ENCODE results near the gene PPIL3.

The PPIL3 gene

DNA sequence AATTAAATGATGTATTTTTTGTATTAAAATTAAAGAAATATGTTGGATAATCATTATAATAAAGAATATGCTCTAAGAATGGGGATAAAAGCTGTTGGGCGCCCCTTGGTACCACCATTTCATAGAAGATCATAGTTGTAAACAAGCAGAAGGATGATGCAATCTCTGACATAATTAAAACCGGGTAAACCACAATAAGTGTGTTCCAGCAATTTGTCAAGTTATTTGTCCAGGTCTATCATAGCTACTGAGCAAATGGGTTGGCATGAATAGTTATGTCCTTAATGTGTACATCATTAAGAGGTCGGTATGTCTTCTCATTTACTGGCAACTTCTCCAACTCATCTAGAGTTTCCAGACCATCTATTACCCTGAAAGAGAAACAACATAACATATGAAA, 17.7 kb downstream of the PPIL3 start:
- H3K9me3 Mint-ChIP-seq: no peaks in the 10 kb centered on the region
- H3K4me1 Mint-ChIP-seq: peaks cover 6% of the 10 kb centered on the region
- no peak overlapping the region for H3K4me3 Mint-ChIP-seq
- peaks cover 73% of the 10 kb centered on the region for H3K36me3 Mint-ChIP-seq
- no peak overlapping the region for H3K27ac Mint-ChIP-seq
- DNase-seq (ENCODE audit: low spot score in 2 of 2) (no peak), ATAC-seq (no peak)

DNA sequence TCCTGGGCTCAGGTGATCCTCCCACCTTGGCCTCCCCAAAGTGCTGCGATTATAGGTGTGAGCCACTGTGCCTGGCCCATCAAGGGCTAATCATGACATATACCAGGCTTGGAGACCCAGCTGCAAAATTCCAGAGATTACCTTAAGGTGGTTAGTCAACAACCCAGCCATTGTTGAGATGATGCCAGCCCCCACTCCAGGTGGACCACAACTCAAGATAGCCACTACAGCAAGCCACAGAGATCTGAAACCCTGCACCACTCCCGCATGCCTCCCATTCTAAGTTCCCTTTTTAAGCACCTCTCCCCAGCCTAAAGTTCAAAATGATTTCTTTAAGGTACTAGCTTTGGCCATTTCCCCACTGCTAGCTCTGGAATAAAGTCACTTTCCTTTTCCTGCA, 19.9 kb downstream of the PPIL3 start:
- no peaks in the 10 kb centered on the region for H3K9me3 Mint-ChIP-seq
- peaks cover 6% of the 10 kb centered on the region for H3K4me1 Mint-ChIP-seq
- H3K27ac Mint-ChIP-seq: peak overlapping the region; percentile 69
- no peak overlapping the region for H3K4me3 Mint-ChIP-seq
- H3K36me3 Mint-ChIP-seq: peaks cover 60% of the 10 kb centered on the region
- no peak for ATAC-seq
- no peak for DNase-seq (ENCODE audit: low spot score in 2 of 2)

DNA sequence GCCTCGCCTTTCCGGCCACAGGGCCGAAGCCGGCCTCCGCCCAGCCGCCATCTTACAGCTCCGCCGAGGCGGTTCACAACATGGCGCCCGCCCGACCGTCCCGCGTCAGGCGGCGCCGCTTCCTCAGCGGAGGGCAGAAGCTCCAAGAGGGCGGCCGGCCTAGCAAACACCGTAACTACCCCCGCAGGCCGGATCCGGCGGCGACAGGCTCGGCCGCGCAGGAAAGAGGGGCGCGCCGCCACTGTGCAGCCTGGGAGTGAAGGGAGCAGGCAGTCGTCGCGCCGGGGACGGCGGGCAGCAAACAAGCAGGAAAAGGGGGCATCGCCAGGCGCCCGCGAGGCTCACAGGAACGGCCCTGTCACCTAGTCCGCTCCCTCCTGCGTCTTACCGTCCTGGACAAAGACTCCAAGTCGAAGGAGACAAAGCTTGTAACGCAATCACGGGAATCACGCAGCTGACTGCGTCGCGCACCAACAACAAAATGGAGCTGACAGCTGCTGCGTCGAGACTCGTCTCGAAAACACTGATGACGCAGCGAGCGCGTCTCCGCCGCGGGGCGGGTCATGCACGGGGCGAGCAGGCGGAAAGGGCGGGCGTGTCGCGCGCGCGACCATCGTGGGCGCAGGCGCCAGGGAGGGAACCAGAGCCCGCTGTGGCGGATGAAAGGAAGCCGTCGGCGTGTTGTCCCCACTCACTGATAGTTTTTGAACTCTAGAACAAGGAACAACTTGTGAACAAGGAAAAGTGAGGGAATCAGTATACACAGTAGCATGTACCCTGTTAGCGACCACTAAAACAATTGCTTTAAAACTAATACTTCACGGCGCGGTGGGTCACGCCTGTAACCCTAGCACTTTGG, 24.5 kb downstream of the PPIL3 start, which contains the start of gene CLK1:
Gene CLK1, minus strand, starts transcription at position 483 of the 859 bp plus-strand sequence. CDS start 2,796 bp downstream, outside the sequence.
- peak within 1 kb of the TSS; percentile 86 for H3K4me3 Mint-ChIP-seq
- H3K27ac Mint-ChIP-seq: peak within 1 kb of the TSS; percentile 98
- peak; percentile 83 to 93 for DNase-seq (ENCODE audit: low spot score in 2 of 2)
- H3K9me3 Mint-ChIP-seq: no peaks in the 10 kb centered on the region
- H3K4me1 Mint-ChIP-seq: peaks cover 35% of the 10 kb centered on the region
- H3K36me3 Mint-ChIP-seq: peaks cover 65% of the 10 kb centered on the region
- peak; percentile 89 for ATAC-seq

DNA sequence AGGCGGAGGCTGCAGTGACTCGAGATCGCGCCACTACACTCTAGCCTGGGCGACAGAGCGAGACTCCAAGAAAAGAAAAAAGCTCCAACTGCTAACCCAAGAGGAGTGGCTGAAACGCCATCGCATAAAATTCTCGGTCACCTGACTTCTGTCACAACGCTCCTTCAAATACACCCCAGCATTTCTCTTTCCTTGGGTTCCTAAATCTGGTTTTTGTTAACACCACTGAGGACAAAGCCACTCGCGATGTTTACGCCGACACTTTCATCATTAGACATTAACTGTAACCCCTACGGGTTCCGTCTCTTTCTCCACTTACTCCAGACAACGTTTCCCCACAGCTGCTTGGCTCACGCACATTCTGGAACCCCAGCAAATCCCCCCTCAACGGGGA, 25.1 kb downstream of the PPIL3 start:
- Mint-ChIP-seq H3K27ac (peak overlapping the region; percentile 98), H3K36me3 (peaks cover 65% of the 10 kb centered on the region), H3K9me3 (no peaks in the 10 kb centered on the region), H3K4me1 (peaks cover 39% of the 10 kb centered on the region), H3K4me3 (peak overlapping the region; percentile 86)
- no peak for DNase-seq (ENCODE audit: low spot score in 2 of 2)
- peak; percentile 0 for ATAC-seq

DNA sequence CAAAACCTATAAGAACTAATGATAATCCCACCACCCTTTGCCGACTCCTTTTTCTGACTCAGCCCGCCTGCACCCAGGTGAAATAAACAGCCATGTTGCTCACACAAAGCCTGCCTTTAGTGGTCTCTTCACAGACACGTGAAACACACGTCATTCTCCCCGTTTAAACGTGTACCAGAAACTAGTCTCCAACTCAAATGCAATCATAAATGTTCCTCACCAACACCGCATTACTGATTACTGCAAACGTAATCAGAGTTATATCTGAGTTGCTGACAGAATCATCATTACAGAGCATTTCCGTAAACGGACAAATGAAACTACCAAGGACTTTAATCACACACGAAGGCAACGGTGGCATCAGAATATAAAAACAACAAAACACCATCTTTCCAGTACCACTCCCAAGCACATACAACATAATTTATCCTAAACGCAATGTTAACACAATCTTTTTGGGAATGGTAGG, 26.3 kb downstream of the PPIL3 start:
- Mint-ChIP-seq H3K4me3 (peak overlapping the region; percentile 86), H3K9me3 (no peaks in the 10 kb centered on the region), H3K36me3 (peaks cover 73% of the 10 kb centered on the region), H3K27ac (peak overlapping the region; percentile 98), H3K4me1 (peaks cover 46% of the 10 kb centered on the region)
- DNase-seq (ENCODE audit: low spot score in 2 of 2): peak; percentile 39 to 75
- ATAC-seq: peak; percentile 80

DNA sequence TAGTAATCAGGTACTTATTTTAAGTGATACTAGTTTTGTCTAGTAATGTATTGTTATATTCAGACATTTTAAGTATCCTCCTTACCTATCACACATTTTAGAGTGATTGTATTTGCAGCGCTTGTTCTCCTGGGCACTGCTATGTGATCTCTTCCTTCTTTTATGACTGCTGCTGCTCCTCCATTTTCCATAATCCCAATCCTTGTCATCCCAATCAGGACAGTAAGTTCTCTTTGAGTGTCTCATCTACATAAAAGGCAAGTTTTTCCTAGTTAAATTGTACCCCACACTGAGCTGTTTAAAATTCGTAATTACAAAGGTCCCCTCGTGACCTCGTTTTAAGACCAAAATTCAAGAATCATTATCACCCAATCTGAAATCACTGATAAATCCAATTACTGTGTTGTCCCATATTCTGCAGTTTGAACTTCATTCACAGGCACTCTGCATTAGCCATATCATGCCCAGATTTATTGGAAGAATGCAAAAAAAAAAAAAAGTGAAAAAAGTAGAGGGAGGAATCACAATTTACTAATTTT, 27.2 kb downstream of the PPIL3 start:
- H3K27ac Mint-ChIP-seq: peak overlapping the region; percentile 98
- DNase-seq (ENCODE audit: low spot score in 2 of 2) (no peak), ATAC-seq (no peak)
- peaks cover 55% of the 10 kb centered on the region for H3K4me1 Mint-ChIP-seq
- peaks cover 82% of the 10 kb centered on the region for H3K36me3 Mint-ChIP-seq
- H3K9me3 Mint-ChIP-seq: no peaks in the 10 kb centered on the region
- peak overlapping the region; percentile 86 for H3K4me3 Mint-ChIP-seq

DNA sequence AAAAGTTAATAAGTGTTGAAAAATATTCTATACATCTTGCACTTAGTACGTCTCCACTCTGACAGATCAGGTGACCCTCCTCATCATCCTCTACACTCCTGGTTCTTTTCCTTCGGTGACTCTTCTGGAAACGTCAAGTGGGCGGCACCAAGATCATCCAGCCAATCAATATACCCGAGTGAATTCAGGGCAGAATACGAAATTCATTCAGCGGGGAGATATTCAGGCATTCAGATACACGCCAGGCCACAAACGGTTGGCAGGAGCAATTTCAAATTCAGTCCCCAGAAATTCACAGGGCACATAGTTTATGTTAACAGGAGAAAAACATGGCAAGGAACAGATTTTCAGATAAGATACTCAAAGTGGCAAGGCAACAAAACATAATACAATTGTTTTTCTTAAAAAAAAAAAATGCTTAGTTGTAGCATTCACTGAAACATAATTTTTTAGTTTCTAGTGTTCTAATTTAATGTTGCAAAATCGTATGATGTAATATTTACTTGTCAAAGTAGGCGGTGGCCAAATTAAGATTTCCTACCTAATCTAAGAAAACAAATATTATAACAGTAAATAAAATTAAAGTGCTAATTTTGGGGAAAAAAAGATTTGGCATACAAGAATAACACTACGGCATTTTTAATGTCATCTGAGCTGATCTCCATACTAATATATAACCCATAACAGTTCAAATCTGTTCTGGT, 28.6 kb downstream of the PPIL3 start:
- DNase-seq (ENCODE audit: low spot score in 2 of 2): no peak
- H3K4me3 Mint-ChIP-seq: peak overlapping the region; percentile 86
- peaks cover 59% of the 10 kb centered on the region for H3K4me1 Mint-ChIP-seq
- peaks cover 96% of the 10 kb centered on the region for H3K36me3 Mint-ChIP-seq
- H3K9me3 Mint-ChIP-seq: no peaks in the 10 kb centered on the region
- no peak for ATAC-seq
- peak overlapping the region; percentile 98 for H3K27ac Mint-ChIP-seq

DNA sequence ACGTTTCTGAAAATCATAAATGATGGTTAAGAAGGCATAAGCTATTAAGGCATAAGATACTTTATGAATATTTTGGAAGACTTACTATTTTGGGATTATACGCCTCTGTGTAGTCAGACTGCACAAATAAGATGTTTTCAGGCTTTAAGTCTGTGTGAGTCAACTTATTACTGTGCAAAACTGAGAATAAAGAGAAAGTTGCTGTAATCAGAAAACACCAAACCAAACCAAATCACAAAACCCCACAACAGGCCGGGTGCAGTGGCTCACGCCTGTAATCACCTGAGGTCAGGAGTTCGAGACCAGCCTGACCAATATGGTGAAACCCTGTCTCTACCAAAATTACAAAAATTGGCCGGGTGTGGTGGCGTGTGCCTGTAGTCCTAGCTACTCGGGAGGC, 32.1 kb downstream of the PPIL3 start:
- H3K4me1 Mint-ChIP-seq: peaks cover 49% of the 10 kb centered on the region
- DNase-seq (ENCODE audit: low spot score in 2 of 2) (no peak), ATAC-seq (peak; percentile 78)
- peaks cover 100% of the 10 kb centered on the region for H3K36me3 Mint-ChIP-seq
- no peaks in the 10 kb centered on the region for H3K9me3 Mint-ChIP-seq
- peak overlapping the region; percentile 98 for H3K27ac Mint-ChIP-seq
- H3K4me3 Mint-ChIP-seq: no peak overlapping the region

DNA sequence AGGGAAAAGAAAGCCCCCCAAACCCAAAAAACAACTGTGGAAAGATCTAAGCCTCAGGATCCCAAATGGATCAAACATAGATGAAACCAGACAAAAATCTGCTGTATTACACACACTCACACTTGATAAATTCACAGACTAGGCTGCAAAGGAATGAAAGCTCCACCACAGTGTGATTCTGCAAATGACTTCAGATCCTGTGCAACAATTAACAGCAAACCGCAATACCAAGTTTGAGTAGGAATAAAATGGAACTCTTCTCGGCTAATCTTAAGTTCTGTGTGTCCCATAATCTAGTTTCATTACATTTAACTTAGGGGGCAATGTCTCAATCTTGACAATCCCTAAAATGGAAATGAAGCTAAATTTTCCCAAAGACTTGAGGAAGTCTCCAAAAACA, 36.3 kb downstream of the PPIL3 start:
- Mint-ChIP-seq H3K36me3 (peaks cover 77% of the 10 kb centered on the region), H3K4me3 (no peak overlapping the region), H3K27ac (peak overlapping the region; percentile 40), H3K4me1 (peaks cover 13% of the 10 kb centered on the region), H3K9me3 (no peaks in the 10 kb centered on the region)
- DNase-seq (ENCODE audit: low spot score in 2 of 2) (no peak), ATAC-seq (no peak)

DNA sequence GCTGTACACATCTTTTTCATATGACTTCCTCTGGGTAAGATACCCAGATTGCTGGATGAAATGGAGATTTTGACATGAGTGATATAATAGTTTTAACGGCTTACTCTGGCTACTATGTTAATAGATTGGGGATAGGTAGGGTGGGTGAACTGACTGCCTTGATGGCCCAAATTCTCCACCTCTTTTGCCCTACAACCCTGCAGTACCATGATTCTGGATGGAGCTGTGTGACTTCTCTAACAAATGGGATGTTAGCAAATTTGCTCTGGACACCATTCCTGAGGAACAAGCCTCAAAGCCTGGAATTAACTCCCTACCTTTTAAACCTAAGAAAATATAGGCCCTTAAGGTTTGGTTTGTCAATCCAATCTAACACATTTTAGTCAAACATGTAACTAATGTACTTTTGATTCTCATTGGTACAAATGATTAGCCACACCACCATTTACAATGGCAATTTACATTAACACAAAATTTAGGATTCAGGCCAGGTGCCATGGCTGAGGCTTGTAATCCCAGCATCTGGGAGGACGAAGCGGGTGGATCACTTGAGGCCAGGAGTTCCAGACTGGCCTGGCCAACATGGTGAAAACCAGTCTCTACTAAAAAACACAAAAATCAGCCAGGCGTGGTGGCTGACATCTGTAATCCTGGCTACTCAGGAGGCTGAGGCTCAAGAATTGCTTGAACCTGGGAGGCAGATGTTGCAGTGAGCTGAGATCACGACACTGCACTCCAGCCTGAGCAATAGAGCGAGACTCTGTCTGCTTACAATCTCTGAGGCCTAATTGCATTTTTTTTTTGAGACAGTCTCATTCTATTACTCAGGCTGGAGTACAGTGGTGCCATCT, 37.3 kb downstream of the PPIL3 start:
- no peak for ATAC-seq
- peaks cover 3% of the 10 kb centered on the region for H3K4me1 Mint-ChIP-seq
- H3K9me3 Mint-ChIP-seq: no peaks in the 10 kb centered on the region
- no peak overlapping the region for H3K4me3 Mint-ChIP-seq
- H3K27ac Mint-ChIP-seq: peak overlapping the region; percentile 40
- no peak for DNase-seq (ENCODE audit: low spot score in 2 of 2)
- peaks cover 67% of the 10 kb centered on the region for H3K36me3 Mint-ChIP-seq

DNA sequence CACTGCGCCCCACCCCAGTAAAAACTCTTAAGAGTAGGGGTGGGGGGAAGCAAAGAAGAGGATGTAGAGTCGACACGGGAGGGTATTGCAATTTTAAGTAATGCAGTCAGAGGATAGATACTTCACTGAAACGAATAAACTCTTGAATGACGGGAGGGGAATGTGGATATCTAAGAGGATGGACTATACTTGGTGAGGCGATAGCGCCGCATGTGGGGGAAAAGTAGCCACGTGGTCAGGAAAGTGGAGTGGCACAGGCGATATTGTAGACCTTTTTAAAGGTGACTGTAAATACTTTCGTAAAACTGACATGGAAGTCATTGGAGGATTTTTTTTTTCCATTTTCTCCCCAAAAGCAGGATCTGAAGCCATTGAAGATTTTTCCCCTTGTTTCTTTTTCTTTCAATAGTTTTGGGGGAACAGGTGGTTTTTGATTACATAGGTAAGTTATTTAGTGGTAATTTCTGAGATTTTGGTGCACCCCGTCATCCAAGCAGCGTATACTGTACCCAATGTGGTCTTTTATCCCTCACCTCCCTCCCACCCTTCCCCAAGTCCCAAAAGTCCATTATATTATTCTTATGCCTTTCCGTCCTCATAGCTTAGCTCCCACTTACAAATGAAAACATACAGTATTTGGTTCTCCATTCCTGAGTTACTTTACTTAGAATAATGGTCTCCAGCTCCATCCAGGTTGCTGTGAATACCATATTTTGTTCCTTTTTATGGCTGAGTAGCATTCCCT, 38.2 kb downstream of the PPIL3 start:
- DNase-seq (ENCODE audit: low spot score in 2 of 2) (no peak), ATAC-seq (no peak)
- Mint-ChIP-seq H3K36me3 (peaks cover 57% of the 10 kb centered on the region), H3K27ac (peak overlapping the region; percentile 73), H3K4me3 (no peak overlapping the region), H3K9me3 (no peaks in the 10 kb centered on the region), H3K4me1 (no peaks in the 10 kb centered on the region)

DNA sequence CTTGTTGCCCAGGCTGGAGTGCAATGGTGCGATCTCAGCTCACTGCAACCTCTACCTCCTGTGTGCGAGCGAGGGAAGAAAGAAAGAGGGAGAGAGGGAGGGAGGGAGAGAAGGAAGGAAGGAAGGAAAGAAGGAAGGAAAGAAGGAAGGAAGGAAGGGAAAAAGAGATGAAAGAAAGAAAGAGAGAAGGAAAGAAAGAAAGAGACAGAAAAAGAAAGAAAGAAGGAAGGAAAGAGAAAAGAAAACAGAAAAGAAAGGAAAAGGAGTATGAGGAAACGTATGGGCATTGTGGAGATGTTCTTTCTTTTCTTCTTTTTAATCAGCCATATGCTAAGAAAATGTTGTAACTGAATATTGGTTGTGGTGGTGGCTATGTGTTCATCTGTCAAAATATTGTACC, 40.9 kb downstream of the PPIL3 start:
- no peak for ATAC-seq
- DNase-seq (ENCODE audit: low spot score in 2 of 2): no peak
- Mint-ChIP-seq H3K9me3 (no peaks in the 10 kb centered on the region), H3K4me1 (no peaks in the 10 kb centered on the region), H3K4me3 (no peak overlapping the region), H3K36me3 (peaks cover 30% of the 10 kb centered on the region), H3K27ac (no peak overlapping the region)

DNA sequence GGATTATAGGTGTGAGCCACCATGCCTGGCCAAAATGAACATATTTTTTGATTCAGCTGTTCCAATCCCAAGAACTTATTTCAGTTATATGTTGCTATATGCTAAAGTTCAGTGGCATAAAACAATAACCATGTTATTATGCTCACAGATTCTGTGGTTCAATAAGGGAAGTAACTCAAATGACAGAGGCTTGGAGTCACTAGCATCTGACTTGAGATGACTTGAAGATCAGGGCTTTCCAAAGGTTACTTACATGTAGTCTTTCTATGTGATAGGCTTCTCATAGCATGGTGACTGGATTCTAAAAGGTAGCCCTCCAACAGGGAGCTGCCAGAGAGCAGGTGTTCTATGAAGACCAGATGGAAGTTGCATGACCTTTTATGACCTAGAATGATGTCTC, 41.6 kb downstream of the PPIL3 start:
- no peak overlapping the region for H3K27ac Mint-ChIP-seq
- peaks cover 23% of the 10 kb centered on the region for H3K36me3 Mint-ChIP-seq
- peak in 1 of 2 donors; percentile 36 for DNase-seq (ENCODE audit: low spot score in 2 of 2)
- no peaks in the 10 kb centered on the region for H3K9me3 Mint-ChIP-seq
- no peak overlapping the region for H3K4me3 Mint-ChIP-seq
- no peak for ATAC-seq
- no peaks in the 10 kb centered on the region for H3K4me1 Mint-ChIP-seq

DNA sequence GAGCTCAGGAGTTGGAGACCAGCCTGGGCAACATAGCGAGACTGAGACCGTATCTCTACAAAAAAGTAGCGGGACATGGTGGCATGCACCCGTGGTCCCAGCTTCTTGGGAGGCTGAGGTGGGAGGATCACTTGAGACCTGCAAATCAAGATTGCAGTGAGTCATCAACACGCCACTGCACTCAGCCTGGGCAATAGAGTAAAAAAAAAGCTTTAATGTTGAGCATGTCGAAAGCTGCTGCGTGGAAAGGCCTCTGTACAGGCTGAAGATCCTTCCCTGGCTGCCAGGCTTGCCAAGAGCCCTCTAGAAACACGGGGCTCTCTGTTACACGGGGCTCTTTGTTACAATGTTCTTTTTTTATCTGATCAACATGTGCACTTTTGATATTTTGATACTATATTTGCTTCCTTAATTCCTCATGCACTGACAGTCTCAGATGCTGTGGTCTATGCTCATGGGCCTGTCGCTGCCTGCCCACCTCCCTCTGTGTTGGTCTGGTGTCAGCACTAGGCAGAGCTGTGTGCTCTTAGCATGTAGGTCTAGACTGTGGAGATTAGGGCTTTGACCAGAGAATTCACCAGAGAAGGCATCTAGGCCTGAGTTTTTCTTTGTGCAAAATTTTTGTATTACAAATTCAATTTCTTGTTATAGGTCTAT, 43.1 kb downstream of the PPIL3 start:
- H3K4me3 Mint-ChIP-seq: no peak overlapping the region
- no peak overlapping the region for H3K27ac Mint-ChIP-seq
- no peak for ATAC-seq
- peaks cover 9% of the 10 kb centered on the region for H3K36me3 Mint-ChIP-seq
- H3K4me1 Mint-ChIP-seq: no peaks in the 10 kb centered on the region
- no peaks in the 10 kb centered on the region for H3K9me3 Mint-ChIP-seq
- DNase-seq (ENCODE audit: low spot score in 2 of 2): no peak

All from stimulated activated effector memory CD8-positive, alpha-beta T cell treated with anti-CD3 and anti-CD28 coated beads, Interleukin-12 subunit alpha, Interleukin-12 subunit beta, amount 100 ng/mL, for 72 hours (primary cell).